GM21447 (cell line): Measurements from ENCODE around the gene HYCC2.
A peak's percentile ranks its signal among the peaks of the same experiment; 100 is the strongest.
"Not testable (repeated sequence)": the region's sequence is repeated elsewhere in the genome, so short reads cannot be mapped to it uniquely, and the experiment has no call there.

Experiments used
- ATAC-seq: cut with Tn5 transposase; IDR thresholded peaks from one replicate; pipeline ENCODE4 v1.9.1; 2021; ENCODE audit not compliant: unreplicated experiment

The HYCC2 gene

GRCh38 chr2:201072201-201072530 is 695 bp upstream of the HYCC2 start:
- peak; percentile 3 for ATAC-seq

DNA sequence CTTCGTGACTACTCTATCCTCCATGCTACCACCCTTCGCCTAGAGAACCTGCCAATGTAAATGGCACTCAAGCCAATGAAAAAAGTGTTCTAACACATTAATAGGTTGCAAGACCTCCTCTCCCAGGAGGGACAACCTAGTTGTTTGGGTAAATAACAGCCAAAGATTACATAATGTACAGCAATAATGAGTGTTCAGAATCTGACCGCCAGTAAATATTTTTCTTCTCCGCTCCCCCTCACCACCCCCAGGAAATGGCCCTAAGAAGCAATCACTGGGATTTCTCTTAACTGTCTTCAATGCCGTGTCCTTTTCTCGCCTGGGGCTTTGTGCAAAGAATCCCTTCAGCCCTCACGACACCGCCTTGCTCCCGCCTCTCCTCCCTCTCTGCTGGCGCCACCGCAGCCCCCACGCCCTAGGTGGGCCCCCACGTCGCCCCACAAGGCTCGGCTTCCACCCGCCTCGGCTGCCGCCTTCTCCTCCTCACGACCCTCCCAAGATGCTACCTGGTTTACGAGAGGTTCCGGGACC is 458 bp downstream of the HYCC2 start:
- peak; percentile 19 for ATAC-seq

DNA sequence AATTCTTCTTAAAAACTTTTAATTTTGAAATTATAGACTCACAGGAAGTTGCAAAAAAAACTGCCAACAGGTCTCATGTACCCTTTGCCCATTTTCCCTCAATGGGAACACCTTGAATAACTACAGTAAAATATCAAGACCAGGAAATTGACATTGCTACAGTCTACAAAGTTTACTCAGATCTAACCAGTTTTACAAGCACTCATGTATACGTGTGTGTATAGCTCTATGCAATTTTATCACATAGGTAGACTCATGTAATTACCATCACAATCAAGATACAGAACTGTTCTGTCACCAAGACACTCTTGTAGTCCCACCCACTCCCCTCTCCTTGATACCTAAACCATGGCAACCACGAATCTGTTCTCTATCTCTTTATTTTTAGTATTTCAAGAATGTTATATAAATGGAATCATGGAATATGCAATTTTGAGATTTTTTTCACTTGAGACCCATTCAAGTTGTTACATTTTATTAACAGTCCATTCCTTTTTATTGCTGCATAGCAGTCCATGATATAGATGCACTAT is 6.6 kb downstream of the HYCC2 start:
- no peak for ATAC-seq

DNA sequence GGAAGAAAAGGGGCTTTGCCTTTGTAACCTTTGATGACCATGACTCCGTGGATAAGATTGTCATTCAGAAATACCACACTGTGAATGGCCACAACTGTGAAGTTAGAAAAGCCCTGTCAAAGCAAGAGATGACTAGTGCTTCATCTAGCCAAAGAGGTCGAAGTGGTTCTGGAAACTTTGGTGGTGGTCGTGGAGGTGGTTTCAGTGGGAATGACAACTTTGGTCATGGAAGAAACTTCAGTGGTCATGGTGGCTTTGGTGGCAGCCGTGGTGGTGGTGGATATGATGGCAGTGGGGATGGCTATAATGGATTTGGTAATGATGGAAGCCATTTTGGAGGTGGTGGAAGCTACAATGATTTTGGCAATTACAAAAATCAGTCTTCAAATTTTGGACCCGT is 8.0 kb downstream of the HYCC2 start:
- ATAC-seq: not testable (repeated sequence)

- no peak for ATAC-seq
Measured at GRCh38 chr2:201059961-201060755, 11.3 kb downstream of the HYCC2 start.

GRCh38 chr2:201058914-201059313 is 12.6 kb downstream of the HYCC2 start:
- ATAC-seq: no peak

- no peak for ATAC-seq
Measured at GRCh38 chr2:201057715-201058248, 13.7 kb downstream of the HYCC2 start.

DNA sequence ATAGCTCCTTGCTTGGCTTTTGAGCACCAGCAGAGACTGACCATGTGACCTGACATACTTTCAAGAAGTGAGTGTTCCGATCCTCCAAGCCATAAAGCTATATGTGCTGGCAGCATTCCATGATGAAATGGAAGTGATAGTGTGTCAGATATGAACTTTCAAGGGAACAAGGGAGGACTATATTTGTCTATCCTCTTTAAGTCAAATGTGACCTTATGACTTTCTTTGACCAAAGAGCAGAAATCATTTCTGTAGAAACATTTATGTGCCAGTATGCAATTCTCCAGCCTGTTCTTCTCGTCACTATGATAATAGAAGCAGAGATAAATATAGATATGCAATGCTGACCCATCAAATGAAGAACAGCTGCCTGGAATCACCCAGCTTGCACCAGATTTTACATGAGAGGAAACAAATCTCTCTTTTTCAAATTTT is 14.4 kb downstream of the HYCC2 start:
- no peak for ATAC-seq

DNA sequence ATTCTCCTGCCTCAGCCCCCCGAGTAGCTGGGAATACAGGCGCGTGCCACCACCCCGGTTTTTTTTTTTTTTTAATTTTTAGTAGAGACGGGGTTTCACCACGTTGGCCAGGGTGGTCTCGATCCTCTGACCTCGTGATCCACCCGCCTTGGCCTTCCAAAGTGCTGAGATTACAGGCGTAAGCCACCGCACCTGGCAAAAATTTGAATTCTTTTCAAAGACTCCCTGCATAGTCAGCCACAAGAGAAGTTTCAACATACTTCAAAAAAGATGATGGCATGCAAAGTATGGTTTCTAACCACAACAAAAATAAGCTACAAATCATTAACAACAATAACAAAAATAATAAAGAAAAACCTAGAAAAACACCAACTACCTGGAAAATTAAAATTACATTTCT is 22.0 kb downstream of the HYCC2 start:
- ATAC-seq: no peak

DNA sequence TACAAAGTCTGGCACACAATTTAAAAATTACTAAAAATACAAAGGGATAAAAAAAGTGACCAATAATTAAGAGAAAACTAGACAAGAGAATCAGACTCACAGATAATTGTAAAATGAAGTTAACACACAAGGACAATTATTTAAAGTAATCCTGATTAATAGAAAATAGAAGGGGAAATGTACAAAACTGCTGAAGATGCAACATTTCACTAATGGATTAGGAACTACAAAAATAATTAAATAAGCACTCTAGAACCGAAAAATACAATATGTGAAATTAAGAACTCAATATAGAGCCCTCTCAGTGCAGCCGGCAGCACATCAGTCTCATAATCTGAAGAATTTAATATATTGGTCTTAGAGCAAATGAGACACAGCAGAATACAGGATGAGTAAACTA is 24.6 kb downstream of the HYCC2 start:
- no peak for ATAC-seq

GRCh38 chr2:201043050-201043449 is 28.4 kb downstream of the HYCC2 start:
- not testable (repeated sequence) for ATAC-seq

DNA sequence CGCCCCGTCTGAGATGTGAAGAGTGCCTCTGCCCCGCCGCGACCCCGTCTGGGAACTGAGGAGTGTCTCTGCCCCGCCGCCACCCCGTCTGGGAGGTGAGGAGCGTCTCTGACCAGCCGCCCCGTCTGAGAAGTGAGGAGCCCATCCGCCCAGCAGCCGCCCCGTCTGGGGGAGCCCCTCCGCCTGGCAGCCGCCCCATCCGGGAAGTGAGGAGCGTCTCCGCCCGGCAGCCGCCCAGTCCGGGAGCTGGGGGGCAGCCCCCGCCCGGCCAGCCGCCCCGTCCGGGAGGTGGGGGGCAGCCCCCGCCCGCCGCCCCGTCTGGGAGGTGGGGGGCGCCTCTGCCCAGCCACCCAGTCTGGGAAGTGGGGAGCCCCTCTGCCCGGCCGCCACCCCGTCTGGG is 29.0 kb downstream of the HYCC2 start:
- not testable (repeated sequence) for ATAC-seq

DNA sequence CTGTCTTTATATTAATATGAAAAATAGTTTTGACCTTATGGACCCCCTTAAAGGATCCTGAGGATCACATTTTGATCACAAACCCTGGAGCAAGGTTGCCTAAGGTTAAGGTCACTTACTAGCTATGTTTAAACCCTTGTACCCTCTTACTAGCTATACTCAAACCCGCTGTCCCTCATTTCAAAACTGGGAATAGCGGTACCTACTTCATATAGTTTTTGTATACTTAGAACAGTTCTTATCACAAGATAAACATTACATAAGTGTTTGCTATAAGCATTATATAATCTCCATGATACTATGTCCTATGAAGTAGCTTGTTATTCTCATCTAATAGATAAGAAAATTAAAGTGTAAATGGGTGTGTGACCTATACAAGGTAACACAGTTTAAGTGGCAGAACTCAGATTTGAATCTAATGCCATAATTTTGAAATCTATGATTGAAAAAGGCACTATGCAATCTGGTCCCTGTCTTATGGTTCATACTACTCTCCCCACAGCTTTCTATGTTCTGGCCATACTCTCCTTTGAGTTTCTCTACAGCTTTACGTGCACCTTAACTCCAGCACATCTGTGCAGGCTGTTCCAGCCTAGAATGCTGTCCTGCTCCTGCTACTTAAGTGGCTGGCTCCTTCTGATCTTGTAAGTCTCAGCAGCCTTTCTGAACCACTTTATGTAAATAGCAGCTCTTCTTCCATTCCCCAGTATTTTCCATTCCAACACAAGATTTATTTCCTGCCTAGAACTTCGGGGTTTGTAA is 30.4 kb downstream of the HYCC2 start:
- no peak for ATAC-seq

DNA sequence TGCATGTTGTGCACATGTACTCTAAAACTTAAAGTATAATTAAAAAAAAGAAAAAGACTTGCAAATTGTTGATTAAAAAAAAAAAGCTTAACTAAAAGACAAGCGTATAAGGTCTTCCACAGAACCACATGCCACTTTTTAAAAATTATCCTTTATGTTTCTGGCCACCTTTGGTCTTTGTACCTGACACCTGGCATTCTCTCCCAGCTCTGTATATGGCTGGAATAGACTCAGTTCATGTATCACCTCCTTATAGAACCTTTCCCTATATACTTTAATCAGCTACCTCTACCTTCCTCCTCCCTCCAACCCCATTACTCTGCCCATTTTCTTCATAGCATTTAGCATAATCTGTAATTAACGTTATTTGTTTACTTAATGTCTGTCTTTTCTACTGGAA is 32.6 kb downstream of the HYCC2 start:
- no peak for ATAC-seq

GRCh38 chr2:201038361-201038760 is 33.1 kb downstream of the HYCC2 start:
- ATAC-seq: not testable (repeated sequence)

DNA sequence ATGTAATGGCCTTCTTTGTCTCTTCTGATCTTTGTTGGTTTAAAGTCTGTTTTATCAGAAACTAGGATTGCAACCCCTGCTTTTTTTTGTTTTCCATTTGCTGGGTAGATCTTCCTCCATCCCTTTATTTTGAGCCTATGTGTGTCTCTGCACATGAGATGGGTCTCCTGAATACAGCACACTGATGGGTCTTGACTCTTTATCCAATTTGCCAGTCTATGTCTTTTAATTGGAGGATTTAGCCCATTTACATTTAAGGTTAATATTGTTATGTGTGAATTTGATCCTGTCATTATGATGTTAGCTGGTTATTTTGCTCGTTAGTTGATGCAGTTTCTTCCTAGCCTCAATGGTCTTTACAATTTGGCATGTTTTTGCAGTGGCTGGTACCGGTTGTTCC is 37.1 kb downstream of the HYCC2 start:
- not testable (repeated sequence) for ATAC-seq

DNA sequence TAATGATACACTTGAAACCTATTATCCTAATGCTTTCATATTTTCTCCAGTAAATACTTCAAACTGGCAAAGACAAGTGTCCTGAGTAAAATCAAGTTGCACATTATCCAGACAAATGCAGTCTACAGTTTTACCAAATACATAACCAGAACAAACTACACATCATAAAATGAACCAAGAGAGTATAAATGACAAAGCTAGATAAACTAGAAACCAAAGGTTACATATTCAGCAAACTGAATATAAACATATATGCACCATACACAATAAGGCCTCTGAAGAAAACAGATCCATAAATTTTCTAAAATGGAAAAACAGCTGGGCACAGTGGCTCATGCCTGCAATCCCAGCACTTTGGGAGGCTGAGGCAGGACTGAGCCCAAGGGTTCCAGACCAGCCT is 47.0 kb downstream of the HYCC2 start:
- ATAC-seq: no peak

DNA sequence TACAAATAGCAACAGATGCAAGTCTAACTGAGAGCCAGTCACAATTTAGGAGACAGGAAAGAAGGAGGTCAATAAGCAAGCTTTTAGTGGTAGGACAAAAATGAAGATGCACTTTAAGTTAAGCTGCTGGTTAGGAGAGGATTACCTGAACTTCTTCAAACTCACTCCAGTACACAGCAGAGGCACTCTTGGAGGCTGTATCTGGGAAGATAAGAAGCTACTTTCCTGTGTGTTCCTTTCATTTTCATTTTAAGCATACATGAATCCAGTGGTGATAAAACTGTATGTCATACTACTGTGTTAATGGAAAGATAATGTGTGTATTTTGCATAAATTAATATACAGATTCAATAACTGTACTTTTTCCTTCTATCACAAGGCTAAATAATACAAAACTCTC is 49.6 kb downstream of the HYCC2 start:
- ATAC-seq: peak; percentile 57
